ENCODE measurements around the gene MINDY4.
"Not testable (repeated sequence)": the region's sequence is repeated elsewhere in the genome, so short reads cannot be mapped to it uniquely, and the experiment has no call there.

The MINDY4 gene

GRCh38 chr7:30829471-30829870 lies 58.3 kb downstream of the MINDY4 start:
- Mint-ChIP-seq H3K4me3 (no peak overlapping the region), H3K4me1 (no peaks in the 10 kb centered on the region), H3K27me3 (ENCODE audit: low read depth) (no peaks in the 10 kb centered on the region), H3K36me3 (ENCODE audit: low read depth) (peaks cover 62% of the 10 kb centered on the region), H3K27ac (no peak overlapping the region), H3K9me3 (peaks cover 17% of the 10 kb centered on the region)
- TF ChIP-seq CTCF (IDR thresholded peaks at IDR 0.05; ENCODE audit: unreplicated experiment in 3 of 3), result no peak

- no peak overlapping the region for H3K4me3 Mint-ChIP-seq
- no peak overlapping the region for H3K27ac Mint-ChIP-seq
- peaks cover 68% of the 10 kb centered on the region for H3K36me3 Mint-ChIP-seq (ENCODE audit: low read depth)
- peaks cover 23% of the 10 kb centered on the region for H3K9me3 Mint-ChIP-seq
- H3K27me3 Mint-ChIP-seq (ENCODE audit: low read depth), result no peaks in the 10 kb centered on the region
- TF ChIP-seq CTCF (IDR thresholded peaks at IDR 0.05; ENCODE audit: unreplicated experiment in 3 of 3), result no peak
- H3K4me1 Mint-ChIP-seq, result no peaks in the 10 kb centered on the region
These were observed 60.0 kb downstream of the MINDY4 start for GRCh38 chr7:30831227-30831626.

GRCh38 chr7:30831936-30832335 lies 60.7 kb downstream of the MINDY4 start:
- Mint-ChIP-seq H3K4me1 (no peaks in the 10 kb centered on the region), H3K36me3 (ENCODE audit: low read depth) (peaks cover 75% of the 10 kb centered on the region), H3K9me3 (peaks cover 23% of the 10 kb centered on the region), H3K27me3 (ENCODE audit: low read depth) (no peaks in the 10 kb centered on the region), H3K4me3 (no peak overlapping the region), H3K27ac (no peak overlapping the region)
- TF ChIP-seq CTCF (IDR thresholded peaks at IDR 0.05; ENCODE audit: unreplicated experiment in 3 of 3), result no peak

GRCh38 chr7:30834017-30834674 lies 62.9 kb downstream of the MINDY4 start:
- not testable (repeated sequence) for H3K4me3 Mint-ChIP-seq; H3K4me1 Mint-ChIP-seq; H3K27me3 Mint-ChIP-seq (ENCODE audit: low read depth); H3K27ac Mint-ChIP-seq
- H3K36me3 Mint-ChIP-seq (ENCODE audit: low read depth), result peaks cover 78% of the 10 kb centered on the region
- H3K9me3 Mint-ChIP-seq, result peaks cover 23% of the 10 kb centered on the region

- TF ChIP-seq CTCF (IDR thresholded peaks at IDR 0.05; ENCODE audit: unreplicated experiment in 3 of 3), result no peak
- Mint-ChIP-seq H3K36me3 (ENCODE audit: low read depth) (peaks cover 75% of the 10 kb centered on the region), H3K9me3 (peaks cover 17% of the 10 kb centered on the region), H3K4me1 (peaks cover 4% of the 10 kb centered on the region), H3K4me3 (no peak overlapping the region), H3K27ac (no peak overlapping the region), H3K27me3 (ENCODE audit: low read depth) (no peaks in the 10 kb centered on the region)
These were observed 64.2 kb downstream of the MINDY4 start for GRCh38 chr7:30835396-30835915.

- peaks cover 17% of the 10 kb centered on the region for H3K9me3 Mint-ChIP-seq
- peaks cover 12% of the 10 kb centered on the region for H3K4me1 Mint-ChIP-seq
- H3K36me3 Mint-ChIP-seq (ENCODE audit: low read depth), result peaks cover 66% of the 10 kb centered on the region
- H3K4me3 Mint-ChIP-seq, result no peak overlapping the region
- no peak for TF ChIP-seq CTCF (IDR thresholded peaks at IDR 0.05; ENCODE audit: unreplicated experiment in 3 of 3)
- H3K27me3 Mint-ChIP-seq (ENCODE audit: low read depth), result no peaks in the 10 kb centered on the region
- H3K27ac Mint-ChIP-seq, result no peak overlapping the region
These were observed 65.8 kb downstream of the MINDY4 start for GRCh38 chr7:30836991-30837390.

Data from nephron (organoid).